Measurements from ENCODE around the gene GNAS.
"Not testable (repeated sequence)": the region's sequence is repeated elsewhere in the genome, so short reads cannot be mapped to it uniquely, and the experiment has no call there.

GNAS gene

GRCh38 chr20:58852543-58853271 lies at the start of gene GNAS:
GNAS (plus strand) TSS chr20:58852716.
- peak; percentile 59 for DNase-seq

- no peak for DNase-seq
Observed at GRCh38 chr20:58803533-58803932, 49.0 kb upstream of the GNAS start.

DNA sequence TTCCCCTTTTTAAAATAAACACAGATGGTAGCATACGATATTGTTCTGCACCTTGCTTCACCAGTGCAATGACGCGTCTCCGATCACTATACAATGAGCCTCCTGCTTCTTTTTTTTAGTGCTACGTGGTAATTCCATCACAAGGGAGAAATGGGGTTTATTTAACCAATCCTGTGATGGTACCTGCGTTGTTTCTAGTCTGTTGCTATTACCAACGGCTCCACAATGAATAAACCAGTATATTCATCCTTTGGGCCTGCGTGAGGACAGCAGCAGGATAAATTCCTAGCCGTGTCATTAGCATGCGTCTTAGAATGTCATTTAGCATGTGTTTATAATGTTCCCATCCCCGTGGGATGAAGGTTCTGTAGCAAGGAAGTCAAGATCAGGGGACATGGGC lies 44.7 kb upstream of the GNAS start:
- no peak for DNase-seq

DNA sequence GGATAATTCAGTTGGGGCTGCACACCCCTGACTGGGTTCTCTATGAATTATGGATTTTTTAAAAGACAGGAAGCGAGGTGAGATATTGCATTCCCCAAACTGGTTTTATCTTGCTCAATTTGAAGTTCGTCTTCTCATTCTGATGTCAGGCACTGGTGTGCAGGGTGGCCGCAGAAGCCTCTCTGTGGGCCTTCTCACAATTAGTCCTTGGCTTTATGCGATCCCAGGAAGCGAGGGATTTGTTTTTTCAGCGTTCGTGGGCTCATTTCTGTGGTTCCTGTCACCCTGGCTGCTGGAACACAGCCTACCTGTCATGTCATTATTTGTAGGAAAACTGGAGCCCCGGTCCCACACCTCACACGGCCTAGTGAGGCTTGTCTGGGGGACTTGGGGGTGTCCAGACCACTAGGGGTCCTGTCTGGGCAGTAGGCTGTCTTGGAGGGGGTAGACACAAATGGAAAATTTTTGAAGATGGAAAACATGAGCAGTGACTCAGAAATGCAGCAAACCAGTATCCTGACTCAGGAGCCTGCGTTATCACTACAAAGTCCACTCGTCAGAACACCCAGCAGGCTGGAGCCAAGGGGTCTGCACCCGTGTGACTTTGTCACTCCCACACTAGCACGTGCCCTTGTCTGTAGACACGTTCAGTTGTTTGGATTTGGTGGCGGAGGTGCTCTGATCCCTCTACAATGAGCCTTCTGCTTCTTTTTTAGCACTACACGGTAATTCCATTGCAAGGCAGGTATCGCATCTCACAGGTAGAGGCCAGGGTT lies 44.1 kb upstream of the GNAS start:
- no peak for DNase-seq

DNA sequence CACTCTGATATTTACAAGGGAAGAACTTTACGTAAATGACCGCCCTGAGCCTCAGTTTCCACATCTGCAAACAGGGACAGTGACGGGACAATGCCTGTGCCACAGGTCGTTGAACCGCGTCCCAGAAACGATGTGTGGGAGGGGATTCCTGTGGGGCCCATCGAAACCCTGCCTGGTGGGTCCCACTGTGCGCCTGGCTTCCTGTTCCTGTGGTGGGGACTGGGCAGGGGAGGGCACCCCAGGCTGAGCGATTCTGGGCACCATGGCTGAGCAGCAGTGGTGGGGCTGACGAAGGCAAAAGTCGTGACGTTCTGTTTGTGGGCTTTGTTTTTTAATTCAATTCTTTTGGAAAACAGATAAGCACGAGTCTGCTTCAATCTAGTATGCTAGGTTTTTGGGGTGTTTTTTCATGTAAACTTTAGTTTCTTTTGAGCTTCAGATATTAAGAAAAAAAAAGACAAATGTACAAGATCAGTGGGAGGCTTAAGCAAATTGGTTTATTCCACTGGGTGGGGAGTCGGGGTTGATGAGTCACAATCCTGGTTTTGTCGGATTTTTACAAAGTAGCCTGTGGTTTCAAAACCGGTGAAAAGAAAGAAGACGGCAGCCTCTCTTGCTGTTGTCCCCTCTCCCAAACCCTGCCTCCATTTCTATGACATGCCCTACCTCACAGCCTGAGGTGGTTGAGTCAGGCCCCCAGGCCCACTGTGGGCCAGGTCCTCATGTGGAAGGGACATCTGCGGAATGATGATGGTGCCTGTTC lies 42.2 kb upstream of the GNAS start:
- no peak for DNase-seq

DNA sequence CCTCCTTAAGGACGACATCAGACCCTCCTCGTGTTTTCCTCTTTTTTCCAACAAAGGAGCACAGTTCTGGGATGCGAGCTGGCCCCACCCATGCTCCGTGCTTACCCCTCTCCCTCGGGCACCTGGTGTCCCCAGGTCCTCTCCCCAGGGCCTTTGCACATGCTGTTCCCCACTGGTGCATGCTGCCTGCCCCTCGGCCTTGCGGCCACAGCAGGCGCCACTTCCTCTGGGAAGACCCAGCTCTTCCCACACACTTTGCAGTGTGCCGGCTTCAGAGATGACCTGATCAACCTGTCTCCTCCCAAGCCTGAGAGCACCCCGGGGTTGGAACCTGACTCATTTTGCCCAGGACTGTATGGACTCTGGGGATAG lies 41.7 kb upstream of the GNAS start:
- no peak for DNase-seq

DNA sequence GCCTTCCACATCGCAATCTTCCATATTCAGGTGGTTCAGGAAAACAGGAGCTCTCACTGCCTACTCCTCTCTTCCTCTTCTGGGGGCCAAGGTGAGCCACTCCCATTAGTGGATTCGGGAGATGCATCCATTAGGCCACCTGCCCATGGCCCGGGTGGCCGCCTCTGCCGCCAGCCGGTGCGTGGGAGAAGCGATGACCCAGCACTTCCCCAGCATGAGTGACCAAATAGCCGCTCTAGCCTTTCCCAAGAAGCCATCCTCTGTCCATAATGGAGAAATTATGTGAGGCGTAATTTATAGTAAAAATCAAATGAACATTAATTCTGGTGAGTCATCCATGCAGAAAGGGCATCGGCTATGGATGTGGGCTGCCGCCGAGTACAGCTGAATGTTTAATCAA lies 41.2 kb upstream of the GNAS start:
- DNase-seq, result no peak

DNA sequence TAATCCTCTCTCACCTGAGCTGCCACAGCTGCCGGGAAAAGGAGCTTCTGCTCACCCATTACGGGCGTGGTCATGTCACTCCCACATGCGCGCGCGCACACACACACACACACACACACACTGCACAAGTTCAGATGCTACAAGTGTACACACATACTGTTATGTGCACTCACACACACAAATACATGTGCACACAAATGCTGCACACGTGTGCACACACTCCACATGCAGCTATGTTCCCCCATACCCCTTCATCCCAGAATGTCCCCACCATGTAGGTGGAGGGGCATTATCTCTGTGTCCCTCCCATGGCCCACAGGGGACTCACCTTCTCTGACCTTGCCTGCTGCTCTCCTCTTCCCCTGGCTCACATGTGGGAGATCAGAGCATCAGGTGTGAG lies 39.1 kb upstream of the GNAS start:
- no peak for DNase-seq

DNA sequence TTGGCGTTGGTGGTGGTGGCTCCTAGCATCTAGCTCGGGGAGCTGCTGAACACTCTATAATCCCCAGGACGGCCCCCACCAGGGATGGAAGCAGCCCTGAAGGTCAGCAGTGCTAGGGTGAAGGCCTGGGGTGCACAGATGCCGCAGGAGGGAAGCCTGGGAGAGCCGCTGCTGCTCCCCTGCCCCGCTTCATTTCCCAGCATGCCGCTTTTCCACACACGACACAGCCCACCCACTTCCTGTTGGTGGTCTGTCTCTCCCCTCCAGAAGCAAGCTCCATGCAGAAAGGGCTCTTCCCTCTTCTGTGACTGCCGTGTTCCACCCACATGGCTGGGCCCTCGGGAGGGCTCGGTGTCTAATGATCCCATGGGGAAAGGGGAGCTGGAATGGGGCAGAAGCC lies 37.1 kb upstream of the GNAS start:
- no peak for DNase-seq

DNA sequence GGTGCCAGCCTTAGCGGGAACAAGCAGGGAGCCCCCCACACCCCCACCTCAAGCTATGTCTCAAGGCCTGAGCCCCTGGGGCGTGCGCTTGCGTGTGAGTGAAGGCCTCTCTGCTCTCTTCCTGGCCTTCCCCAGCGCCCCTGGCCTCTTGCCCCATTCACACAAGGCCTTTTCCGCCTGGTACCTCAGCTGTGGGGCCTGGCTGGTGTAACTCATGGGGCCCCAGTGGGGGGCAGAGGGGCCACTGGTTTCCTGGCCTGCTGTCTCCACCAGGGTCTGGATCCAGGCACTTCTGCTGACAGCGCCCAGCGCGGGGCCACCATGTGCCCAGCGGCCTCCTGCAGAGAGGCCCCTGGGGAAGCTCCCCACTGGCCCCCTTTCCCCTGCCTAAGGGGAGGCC lies 36.5 kb upstream of the GNAS start:
- DNase-seq, result no peak

- DNase-seq, result no peak
Observed at GRCh38 chr20:58816957-58817651, 35.4 kb upstream of the GNAS start.

- no peak for DNase-seq
Observed at GRCh38 chr20:58817748-58818147, 34.8 kb upstream of the GNAS start.

- peak; percentile 67 for DNase-seq
Observed at GRCh38 chr20:58818586-58819285, 33.8 kb upstream of the GNAS start.

DNA sequence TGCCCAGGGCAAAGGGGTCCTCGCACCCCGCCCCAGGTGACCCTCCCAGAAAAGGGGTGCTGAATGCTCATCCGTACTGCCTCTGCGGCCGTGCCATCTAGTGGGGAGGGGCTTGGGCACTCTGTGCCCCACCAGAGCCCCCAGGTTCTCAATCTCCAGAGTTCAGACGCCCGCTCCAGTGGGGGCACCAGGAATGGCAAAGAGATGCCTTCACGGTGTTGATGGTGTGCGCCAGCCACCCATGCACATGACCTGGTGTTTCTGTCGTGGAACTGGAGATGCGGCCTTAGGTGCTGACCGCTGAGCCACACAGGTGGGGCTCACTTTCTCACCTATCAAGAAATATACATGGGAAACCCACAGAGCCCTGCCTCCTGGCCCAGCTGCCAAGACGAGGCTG lies 32.6 kb upstream of the GNAS start:
- DNase-seq, result no peak

- not testable (repeated sequence) for DNase-seq
Observed at GRCh38 chr20:58820515-58820914, 32.0 kb upstream of the GNAS start.

GRCh38 chr20:58822149-58822548 lies 30.4 kb upstream of the GNAS start:
- DNase-seq, result no peak

GRCh38 chr20:58822748-58823730 lies 29.5 kb upstream of the GNAS start:
- DNase-seq, result no peak

DNA sequence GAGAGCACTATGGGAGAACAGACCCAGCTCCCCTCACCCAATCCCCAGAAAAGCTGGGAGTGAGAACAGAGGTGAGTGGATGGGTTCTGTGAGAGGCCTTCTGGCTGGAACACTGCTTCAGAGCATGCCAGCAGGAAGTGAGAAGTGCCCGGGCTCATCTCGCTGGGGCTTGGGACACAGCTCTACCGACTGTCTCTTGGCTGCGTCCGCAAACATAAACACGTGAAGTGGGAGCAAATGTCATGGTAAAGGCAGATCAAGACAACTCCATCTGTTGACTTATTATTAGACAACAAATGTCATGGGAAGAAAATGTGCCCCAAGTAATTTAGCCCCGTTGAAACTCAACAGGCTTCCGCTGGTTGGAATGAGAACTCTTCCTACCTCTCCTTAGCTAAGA lies 27.7 kb upstream of the GNAS start:
- no peak for DNase-seq

DNA sequence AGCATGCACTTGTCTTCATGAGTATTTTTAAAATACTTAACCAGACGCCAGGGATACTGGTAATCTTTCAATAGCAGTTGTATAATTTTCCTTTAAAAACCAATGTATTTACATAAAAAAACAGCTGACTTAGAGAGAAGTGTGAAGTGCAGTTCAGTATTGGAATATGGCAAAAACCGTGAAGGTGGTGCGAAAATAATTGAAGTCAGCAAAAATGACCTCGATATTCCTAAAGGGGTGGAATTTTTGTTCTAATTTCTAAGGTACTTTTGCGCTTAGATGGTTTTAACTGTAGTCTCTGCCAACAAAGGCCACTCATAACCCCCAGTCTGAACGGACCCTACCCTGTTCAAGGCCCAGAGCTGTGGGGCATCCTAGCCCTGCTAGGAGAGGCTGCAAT lies 27.1 kb upstream of the GNAS start:
- no peak for DNase-seq

- no peak for DNase-seq
Observed at GRCh38 chr20:58826271-58826670, 26.2 kb upstream of the GNAS start.

DNA sequence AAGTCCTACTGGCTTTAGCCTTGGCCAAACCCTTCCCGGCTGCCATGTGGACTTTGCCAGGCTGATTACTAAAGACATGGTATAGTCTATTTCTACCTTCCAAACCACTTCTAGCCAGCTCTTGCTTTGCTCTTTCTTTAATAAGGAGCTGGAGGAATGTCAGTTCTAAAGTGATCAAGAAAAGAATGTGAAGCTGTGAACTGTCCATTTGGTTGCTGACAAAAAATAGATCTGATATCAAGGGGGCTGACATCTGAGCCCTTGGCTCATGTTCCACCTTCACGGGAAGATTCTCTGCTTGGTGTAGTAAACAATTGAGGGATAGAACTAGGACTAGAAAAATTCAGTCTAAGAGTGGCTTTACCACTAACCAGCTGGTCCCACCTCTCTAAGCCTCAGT lies 24.4 kb upstream of the GNAS start:
- DNase-seq, result no peak

Data from activated naive CD4-positive, alpha-beta T cell treated with Interleukin-2 at 50 U/mL for 16 hours (primary cell).